Measurements from ENCODE around the gene RNF223. TPM values are rescaled to one million over a fixed set of nuclear protein-coding genes. Genes with fewer than 3 reads are reported as not detected.
"Not testable (repeated sequence)": the region's sequence is repeated elsewhere in the genome, so short reads cannot be mapped to it uniquely, and the experiment has no call there.

The RNF223 gene
- total RNA-seq, 2 donors from 2014 or later, result not detected

DNA sequence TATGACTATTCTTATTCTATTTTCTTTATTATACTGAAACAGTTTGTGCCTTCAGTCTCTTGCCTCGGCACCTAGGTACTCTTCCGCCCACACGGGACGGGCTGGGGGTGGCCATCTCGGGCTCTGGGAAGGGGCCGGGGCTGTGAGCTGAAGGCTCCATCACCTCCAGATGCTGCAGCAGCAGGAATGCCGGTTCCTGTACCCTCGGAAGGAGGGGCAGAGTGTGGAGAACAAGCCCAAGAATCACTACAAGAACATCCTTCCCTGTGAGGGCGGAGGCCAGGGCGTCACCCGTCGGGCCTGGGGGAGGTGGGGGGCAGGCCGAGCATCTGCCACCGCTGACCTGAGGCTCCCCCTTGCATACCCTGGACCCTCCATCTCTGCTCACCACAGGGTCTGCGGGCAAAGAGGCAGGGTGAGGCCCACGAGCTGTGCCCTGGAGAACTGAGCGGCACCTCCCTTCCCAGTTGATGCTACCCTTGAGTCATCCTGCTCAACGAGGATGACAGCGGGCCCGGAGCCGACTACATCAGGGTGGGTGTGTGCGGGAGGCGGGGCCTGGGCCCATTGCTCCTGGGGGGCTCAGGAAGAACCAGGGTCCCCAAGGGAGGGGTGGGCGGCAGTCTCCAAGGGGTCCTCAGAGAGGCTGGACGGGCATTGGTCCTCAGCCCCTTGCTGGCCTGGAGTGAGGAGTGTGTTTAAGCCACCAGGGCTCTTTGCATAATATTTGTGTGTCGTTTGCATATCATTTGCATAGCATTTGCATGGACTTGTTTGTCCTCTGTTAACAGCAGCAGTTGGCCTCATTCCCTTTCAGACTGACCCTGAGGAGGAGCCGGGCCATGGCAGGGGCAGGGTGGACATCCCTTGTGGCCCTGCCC, 7.5 kb downstream of the RNF223 start:
- DNase-seq, result no peak
- intact Hi-C loops (cut with DNase I), result no loop called here
- ATAC-seq, result no peak

DNA sequence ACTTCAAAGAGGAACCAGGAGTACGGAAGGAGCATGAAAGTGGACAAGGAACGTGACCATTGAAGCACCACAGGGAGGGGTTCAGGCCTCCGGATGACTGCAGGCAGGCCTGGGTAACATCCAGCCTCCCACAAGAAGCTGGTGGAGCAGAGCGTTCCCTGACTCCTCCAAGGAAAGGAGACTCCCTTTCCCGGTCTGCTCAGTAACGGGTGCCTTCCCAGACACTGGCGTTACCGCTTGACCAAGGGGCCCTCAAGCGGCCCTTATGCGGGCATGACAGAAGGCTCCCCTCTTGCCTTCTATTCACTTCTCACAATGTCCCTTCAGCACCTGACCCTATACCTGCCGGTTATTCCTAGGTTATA, 8.2 kb downstream of the RNF223 start:
- DNase-seq; intact Hi-C loops (cut with DNase I); ATAC-seq: not testable (repeated sequence)

DNA sequence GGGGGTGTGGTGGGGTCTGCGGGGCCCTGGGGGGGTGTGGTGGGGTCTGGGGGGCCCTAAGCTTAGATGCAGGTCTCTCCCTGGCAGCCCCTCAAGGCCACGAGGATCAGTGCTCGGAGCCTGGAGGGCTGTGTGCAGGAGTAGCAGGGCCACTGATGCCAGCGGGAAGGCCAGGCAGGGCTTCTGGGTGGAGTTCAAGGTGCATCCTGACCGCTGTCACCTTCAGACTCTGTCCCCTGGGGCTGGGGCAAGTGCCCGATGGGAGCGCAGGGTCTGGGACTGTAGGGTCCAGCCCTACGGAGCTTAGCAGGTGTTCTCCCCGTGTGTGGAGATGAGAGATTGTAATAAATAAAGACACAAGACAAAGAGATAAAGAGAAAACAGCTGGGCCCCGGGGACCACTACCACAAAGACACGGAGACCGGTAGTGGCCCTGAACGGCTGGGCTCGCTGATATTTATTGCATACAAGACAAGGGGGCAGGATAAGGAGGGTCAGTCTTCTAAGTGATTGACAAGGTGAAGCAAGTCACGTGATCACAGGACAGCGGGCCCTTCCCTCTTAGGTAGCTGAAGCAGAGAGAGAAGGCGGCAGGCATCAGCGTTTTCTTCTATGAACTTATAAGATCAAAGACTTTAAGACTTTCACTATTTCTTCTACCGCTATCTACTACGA, 8.7 kb downstream of the RNF223 start:
- ATAC-seq (no peak), DNase-seq (no peak)
- intact Hi-C loops (cut with DNase I), result no loop called here

DNA sequence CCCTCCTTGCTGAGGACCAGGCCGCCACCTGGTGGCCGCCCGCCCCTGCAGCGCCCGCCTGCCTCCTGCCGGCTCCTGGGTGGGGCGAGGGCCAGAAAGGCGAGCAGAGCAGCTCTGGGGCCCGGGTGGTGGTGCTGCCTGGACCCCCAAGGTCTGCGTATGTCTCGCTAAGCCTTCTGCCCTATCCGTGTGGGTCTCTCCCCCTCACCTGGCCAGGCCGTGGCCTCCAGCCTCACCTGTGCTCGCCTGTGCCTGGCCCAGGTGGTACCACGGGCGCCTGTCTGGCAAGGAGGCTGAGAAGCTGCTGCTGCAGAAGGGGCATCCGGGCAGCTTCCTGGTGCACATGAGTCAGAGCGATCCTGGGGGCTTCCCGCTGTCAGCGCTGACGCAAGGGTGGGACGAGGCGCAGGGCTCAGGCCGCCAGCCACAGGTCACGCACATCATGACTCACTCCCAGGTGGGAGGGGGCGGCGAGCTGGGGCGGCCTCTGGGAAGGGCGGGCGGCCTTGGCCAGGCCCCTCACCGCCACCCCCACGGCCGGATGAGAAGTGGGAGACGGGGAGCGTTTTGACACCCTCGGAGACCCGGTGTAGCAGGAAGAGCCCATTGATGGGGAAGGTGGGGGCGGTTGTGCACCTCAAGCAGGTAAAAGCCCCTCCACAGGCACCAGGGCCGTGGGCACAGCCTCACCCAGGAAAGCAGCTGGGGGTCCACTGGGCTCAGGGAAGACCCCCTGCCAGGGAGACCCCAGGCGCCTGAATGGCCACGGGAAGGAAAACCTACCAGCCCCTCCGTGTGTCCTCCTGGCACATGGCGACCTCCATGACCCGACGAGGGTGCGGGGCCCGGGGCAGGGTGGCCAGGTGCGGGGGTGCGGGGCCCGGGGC, 9.9 kb downstream of the RNF223 start:
- ATAC-seq (peak; percentile 52 to 67), DNase-seq (peak; percentile 68)
- intact Hi-C loops (cut with DNase I), result loop anchor here (2.0 to 5.0 kb wide), 2 partner anchors 81 to 82 kb away; partner anchors contain the start of gene PERM1 (in 2 of the 2)

DNA sequence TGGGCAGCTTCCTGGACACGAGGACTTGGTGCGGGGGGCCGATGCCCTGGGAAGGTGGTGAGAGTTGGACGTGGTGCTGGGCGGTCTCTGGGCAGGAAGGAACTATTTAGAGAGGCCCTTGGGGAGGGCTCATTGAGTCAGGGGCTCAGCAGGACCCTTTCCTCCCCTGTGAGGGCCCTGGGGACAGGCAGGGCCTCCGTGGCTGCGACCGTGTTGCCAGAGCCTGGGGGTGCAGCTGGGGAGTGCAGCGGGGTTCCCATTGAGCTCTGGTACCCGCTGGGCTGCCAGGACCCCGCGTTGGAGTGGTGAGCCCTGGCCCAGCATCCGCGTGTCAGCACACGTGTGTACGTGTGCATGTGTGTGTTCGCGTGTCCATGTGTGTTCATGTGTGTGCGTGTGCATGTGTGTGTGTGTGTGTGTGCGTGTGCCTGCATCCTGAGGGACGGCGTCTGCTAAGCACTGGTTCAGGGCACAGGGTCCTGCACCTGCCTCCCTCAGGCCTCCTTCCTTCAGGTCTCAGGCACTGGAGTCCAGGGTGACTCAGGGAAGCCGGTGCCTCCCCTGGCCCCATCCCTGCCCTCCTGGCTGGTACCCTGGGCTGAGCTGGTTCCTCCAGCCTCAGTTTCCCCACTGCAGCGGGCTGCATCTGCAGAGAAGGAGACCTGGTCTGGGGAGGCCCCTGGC, 10.7 kb downstream of the RNF223 start:
- intact Hi-C loops (cut with DNase I), result loop anchor here (2.0 to 5.0 kb wide), 2 partner anchors 81 kb away; partner anchors contain the start of gene PERM1 (in 2 of the 2)
- ATAC-seq, result no peak

DNA sequence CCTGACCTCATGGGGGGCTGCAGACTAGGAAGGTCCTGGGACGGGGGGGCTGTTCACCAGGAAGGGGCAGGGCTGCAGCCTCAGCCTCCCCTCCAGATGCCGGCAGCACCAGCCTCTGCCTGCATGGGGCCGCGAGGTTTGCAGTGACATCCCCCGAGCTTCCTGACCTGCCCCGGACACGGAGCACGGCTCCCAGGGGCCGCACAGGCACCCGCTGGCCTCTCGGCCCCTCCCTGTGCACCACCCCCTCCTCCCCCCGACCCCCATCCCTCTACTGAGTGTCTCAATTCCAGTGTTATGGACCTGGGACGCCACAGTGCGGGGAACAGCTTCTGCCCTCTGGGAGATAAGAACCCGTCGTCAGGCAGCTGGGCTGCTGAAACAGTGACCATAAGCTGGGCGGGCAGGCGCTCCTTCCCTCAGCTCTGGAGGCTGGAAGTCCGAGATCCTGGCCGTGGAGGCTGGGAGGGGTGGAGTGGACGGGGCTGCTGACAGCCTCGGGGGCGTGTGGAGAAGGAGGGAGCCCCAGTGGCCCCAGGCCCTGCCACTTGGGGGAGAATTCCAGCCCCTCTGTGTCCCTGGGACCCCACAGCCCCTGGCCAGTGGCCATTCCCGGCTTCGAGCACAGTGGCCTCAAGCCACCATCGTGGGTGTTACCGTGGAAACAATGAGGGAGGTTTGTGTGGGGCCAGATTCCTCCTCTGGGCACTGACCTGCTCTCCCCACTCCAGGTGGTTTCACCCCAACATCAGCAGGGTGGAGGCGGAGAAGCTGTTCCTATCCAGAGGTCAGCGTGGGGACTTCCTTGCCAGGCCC, 11.6 kb downstream of the RNF223 start:
- ATAC-seq, result no peak
- intact Hi-C loops (cut with DNase I), result loop anchor here (2.0 to 5.0 kb wide), 2 partner anchors 80 kb away; partner anchors contain the start of gene PERM1 (in 2 of the 2)
- DNase-seq, result no peak

More for the DNA sequence above, 10.7 kb downstream of the RNF223 start:
- no peak for DNase-seq

DNA sequence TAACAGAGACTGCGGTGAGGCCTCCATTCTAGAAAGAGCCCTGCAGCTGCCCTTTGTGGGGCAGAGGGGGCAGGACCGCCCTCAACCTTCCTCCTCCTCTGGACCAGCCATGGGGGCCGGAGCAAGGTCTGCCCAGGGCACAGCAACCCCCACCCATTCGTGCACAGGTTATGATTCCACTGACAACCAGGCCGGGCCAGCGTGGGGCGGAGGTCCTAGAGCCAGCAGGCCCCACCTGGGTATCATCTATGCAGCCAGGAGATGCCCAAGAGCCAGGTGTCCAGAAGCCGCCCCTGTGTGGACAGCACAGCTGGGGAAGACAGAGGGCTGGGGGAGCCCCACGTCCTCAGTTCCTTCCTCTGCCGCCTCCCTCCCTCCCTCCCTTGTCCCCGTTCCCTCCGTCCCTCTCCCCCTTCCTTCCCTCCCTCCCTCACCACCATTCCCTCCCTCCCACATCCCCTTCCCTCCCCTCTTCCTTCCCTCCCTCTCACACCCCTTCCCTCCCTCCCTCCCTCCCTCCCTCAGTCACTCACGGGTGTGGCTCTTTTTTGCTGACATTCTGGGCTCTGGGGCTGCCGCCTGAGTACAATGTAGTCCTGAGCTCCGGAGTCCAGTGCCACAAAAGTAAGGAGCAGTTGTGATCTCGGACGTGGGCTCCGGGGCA, 12.3 kb downstream of the RNF223 start:
- intact Hi-C loops (cut with DNase I), result loop anchor here (2.0 to 5.0 kb wide), 2 partner anchors 79 to 80 kb away; partner anchors contain the start of gene PERM1 (in 2 of the 2)
- ATAC-seq (no peak), DNase-seq (no peak)

DNA sequence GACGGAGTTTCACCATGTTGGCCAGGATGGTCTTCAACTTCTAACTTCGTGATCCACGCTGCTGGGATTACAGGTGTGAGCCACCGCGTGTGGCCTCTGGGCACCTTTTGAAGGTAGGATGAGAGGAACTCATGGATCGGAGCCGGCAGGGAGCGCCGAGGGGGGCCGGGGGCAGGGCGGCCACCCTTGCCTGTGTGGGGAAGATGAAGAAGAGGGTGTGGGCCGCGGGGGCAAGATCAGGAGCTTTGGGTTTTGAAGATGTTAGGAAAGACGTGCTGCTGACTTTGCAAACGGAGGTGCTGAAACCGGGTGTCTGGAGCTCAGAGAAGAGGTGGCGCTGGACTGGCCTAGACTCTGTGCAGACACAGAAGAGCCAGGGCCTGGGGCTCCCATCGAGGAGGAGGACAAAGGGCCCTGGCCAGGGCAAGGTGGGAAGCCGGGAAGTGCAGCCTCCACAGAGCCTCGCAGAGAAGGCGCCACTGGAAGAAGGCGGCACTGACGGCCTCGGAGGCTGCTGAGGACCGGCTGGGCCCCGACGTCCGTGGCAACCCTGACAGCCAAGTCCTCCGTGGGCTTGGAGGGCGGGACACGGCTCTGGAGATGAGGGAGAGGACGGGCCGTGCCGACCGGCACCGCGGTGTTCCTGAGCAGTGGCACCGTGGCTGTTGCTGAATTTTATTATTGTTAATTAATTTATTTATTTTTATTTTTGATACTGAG, 13.7 kb downstream of the RNF223 start:
- ATAC-seq (no peak), DNase-seq (no peak)
- intact Hi-C loops (cut with DNase I), result loop anchor here in 1 of 2 donors (5.0 kb wide), 1 partner anchor 78 kb away; the partner anchor contains the start of gene PERM1

DNA sequence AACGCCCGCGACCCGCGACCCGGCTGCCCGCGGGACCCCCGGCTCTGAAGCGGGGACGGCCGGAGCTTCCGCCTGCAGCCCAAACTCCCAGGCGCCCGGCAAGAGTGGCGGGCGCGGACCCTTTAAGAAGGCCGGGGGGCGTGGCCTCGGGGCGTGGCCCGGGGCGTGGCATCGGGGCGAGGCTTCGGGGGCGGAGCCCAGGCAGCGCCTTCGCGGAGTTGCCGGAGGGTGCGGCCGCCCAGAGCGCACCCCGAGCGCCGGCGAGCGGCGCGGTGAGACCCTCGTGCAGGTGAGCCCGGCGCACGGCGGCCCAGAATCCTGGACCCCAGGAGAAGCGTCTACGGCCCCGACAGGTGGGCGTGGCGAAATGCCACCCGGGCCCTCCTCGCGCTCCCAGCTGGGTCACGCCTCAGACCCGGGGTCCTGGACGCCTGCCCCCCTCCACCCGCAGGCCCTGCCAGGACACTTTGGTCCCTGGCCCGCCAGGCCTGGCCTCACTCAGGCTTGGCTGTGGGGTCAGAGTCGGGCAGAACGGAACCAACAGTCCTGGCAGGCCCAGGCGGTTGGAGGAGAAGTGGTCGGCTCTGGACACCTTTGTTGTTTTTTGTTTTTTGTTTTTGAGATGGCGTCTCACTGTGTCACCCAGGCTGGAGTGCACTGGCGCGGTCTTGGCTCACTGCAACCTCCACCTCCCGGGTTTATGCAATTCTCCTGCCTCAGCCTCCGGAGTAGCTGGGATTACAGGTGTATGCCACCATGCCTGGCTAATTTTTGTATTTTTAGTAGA, 14.4 kb downstream of the RNF223 start:
- intact Hi-C loops (cut with DNase I), result loop anchor here in 1 of 2 donors (5.0 kb wide), 1 partner anchor 77 kb away; the partner anchor contains the start of gene PERM1
- DNase-seq (peak; percentile 90), ATAC-seq (peak; percentile 92 to 93)

DNA sequence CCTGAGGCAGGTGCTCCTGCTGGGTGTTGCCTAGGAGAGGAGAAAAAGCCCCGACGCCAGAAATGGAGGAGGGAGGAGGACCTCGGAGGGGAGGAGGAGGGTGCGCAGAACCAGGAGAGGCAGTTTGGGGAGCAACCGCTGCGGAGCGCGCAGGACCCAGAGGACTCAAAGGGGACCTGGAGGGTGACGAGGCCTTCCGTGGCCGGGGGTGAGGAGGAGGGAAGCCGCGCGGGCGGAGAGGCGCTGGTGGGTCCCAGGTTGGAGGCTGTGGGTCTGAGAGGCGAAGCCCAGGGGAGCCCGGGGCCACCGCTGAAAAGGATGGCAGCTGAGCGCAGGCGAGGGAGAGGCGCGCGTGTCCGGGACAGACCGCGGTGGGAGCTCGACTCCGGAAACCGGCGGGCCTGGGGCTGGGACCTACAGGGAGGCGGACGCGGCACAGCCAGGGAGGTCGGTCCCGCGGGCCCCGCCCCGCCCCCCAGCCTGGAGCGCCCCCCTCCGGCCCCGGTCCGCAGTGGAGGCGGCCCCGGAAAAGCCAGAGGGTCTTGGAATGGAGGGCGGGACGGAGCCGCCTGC, 15.1 kb downstream of the RNF223 start:
- peak; percentile 24 to 36 for ATAC-seq
- DNase-seq, result no peak
- intact Hi-C loops (cut with DNase I), result no loop called here

DNA sequence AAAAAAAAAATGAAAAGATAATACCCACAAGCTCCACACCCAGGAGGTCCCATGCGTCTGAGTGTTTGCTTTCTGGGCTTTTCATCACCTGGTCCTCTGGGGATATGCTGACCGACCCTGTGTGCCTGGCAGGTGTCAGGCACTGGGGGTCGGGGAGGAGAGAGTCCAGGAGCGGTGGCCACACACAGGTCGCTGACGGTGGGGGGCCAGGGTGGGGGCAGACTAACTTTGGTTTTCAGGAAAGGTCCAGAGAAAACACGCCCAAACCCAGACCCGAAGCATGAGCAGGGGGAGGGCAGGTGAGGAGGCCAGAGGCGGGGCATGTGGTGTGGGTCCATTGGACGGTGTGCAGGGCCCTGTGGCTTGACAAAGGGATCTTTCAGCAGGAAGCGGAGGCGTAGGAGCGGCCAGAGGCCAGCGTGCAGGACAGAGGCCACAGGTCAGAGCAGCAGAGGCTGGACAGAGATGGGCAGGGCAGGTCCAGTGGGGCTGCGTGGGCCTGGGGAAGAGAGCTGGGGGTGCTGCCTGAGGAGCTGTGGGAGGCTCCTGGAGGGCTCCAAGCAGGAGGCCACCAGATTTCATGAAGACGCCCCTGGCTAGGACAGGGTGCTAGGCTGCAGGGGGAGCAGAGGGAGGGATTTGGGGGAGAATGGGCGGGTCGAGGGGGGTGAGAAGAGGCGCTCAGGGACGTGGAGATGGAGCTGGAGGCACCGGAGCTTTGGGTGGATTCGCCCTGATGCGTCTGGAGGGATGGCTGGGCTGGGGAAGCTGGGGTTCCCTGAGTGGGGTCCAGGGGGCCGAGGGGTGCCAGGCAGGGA, 15.8 kb downstream of the RNF223 start:
- intact Hi-C loops (cut with DNase I), result no loop called here
- DNase-seq (no peak), ATAC-seq (no peak)

DNA sequence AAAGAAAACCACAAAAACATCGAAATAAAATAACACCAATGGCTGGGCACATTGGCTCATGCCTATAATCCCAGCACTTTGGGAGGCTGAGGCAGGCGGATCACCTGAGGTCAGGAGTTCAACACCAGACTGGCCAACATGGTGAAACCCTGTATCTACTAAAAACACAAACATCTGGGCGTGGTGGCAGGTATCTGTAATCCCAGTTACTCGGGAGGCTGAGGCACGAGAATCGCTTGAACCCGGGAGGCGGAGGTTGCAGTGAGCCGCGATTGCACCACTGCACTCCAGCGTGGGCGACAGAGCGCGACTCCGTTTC, 16.4 kb downstream of the RNF223 start:
- intact Hi-C loops (cut with DNase I); DNase-seq; ATAC-seq: not testable (repeated sequence)

DNA sequence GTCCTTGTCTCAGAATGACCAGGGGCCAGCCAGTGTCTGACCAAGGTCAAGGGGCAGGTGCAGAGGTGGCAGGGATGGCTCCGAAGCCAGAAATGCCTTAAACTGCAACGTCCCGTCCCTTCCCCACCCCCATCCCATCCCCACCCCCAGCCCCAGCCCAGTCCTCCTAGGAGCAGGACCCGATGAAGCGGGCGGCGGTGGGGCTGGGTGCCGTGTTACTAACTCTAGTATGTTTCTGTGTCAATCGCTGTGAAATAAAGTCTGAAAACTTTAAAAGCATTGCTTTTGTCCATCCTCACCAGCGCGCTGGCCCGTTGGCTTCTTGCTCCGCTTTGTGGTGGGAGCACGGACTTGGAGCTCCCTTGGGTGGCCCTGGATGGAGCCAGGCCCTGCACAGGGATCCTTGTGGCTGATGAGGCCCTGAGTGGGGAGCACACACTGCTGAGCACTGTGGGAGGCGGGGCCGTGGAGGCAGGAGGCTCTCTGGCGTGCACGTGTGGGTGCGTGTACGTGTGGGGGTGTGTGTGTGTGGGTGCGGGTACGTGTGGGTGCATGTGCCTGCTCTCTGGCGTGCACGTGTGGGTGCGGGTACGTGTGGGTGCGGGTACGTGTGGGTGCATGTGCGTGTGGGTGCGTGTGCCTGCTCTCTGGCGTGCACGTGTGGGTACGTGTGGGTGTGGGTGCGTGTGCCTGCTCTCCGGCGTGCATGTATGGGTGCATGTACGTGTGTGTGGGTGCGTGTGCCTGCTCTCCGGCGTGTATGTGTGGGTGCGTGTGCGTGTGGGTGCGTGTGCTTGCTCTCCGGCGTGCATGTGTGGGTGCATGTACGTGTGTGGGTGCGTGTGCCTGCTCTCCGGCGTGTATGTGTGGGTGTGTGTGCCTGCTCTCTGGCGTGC, 18.0 kb downstream of the RNF223 start:
- DNase-seq, result no peak
- intact Hi-C loops (cut with DNase I), result no loop called here

DNA sequence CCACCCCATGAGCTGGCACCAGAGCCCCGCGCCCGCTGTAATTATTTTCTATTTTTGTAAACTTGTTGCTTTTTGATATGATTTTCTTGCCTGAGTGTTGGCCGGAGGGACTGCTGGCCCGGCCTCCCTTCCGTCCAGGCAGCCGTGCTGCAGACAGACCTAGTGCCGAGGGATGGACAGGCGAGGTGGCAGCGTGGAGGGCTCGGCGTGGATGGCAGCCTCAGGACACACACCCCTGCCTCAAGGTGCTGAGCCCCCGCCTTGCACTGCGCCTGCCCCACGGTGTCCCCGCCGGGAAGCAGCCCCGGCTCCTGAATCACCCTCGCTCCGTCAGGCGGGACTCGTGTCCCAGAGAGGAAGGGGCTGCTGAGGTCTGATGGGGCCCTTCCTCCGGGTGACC, 19.1 kb downstream of the RNF223 start:
- DNase-seq, result no peak
- no peak for ATAC-seq
- intact Hi-C loops (cut with DNase I), result no loop called here

More for the DNA sequence above, 18.0 kb downstream of the RNF223 start:
- no peak for ATAC-seq
